ENCODE data around the gene SLC35B1.

DNA sequence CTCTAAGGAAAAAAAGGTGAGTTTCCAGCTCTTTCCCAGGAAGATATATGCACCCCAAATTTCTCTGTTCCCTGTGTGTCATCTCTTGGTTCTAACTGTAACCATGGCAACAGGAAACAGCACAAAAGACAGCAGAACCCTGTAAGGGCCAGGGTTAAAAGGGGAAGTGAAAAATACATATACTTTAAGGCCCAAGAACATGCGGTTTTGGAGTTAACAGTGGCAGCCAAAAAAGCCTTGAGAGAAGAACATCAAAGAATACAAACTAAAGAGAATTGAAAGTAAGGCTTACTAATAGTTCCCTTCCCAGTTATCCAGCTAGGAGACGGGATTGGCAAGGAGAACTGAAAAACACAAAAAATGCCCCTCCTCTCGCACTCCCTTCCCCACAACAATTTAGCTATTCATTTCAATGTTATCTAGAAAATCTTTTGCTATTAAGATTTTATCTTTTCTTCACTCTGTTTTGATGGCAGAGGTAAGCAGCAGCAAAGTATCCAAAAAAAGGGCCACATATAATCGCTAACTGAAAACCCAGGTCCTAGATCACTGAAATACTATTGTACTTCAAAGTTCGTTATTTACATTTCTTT lies 31.4 kb downstream of the SLC35B1 start:
- no peak for TF ChIP-seq POLR2AphosphoS5 (IDR thresholded peaks at IDR 0.05)
- TF ChIP-seq EP300 (IDR thresholded peaks at IDR 0.05; ENCODE audit: low read depth): no peak
- TF ChIP-seq, protein P1, sequence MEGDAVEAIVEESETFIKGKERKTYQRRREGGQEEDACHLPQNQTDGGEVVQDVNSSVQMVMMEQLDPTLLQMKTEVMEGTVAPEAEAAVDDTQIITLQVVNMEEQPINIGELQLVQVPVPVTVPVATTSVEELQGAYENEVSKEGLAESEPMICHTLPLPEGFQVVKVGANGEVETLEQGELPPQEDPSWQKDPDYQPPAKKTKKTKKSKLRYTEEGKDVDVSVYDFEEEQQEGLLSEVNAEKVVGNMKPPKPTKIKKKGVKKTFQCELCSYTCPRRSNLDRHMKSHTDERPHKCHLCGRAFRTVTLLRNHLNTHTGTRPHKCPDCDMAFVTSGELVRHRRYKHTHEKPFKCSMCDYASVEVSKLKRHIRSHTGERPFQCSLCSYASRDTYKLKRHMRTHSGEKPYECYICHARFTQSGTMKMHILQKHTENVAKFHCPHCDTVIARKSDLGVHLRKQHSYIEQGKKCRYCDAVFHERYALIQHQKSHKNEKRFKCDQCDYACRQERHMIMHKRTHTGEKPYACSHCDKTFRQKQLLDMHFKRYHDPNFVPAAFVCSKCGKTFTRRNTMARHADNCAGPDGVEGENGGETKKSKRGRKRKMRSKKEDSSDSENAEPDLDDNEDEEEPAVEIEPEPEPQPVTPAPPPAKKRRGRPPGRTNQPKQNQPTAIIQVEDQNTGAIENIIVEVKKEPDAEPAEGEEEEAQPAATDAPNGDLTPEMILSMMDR (IDR thresholded peaks at IDR 0.05): no peak
- no peak for TF ChIP-seq POLR2A (IDR thresholded peaks at IDR 0.05)
